GM19463 (cell line): ENCODE measurements around the gene EVPLL.
"Not testable (repeated sequence)": the region's sequence is repeated elsewhere in the genome, so short reads cannot be mapped to it uniquely, and the experiment has no call there.

ENCODE experiments used
- ATAC-seq: cut with Tn5 transposase; IDR thresholded peaks from one replicate; pipeline ENCODE4 v1.9.1; 2021; ENCODE audit warnings: mild to moderate bottlenecking, moderate library complexity; ENCODE audit not compliant: unreplicated experiment

The EVPLL gene

GRCh38 chr17:18378614-18379013 lies 1.0 kb downstream of the EVPLL start:
- not testable (repeated sequence) for ATAC-seq

GRCh38 chr17:18379246-18380146 lies 1.9 kb downstream of the EVPLL start:
- no peak for ATAC-seq

GRCh38 chr17:18380471-18381157 lies 3.0 kb downstream of the EVPLL start:
- ATAC-seq = no peak

- no peak for ATAC-seq
Measured at GRCh38 chr17:18381158-18381952, 3.8 kb downstream of the EVPLL start.

- no peak for ATAC-seq
Measured at GRCh38 chr17:18381953-18382245, 4.3 kb downstream of the EVPLL start.

GRCh38 chr17:18382441-18383078 lies 5.0 kb downstream of the EVPLL start:
- no peak for ATAC-seq

GRCh38 chr17:18383079-18383481 lies 5.5 kb downstream of the EVPLL start:
- ATAC-seq = not testable (repeated sequence)

GRCh38 chr17:18384271-18384670 lies 6.7 kb downstream of the EVPLL start:
- not testable (repeated sequence) for ATAC-seq

GRCh38 chr17:18387583-18387982 lies 10.0 kb downstream of the EVPLL start:
- ATAC-seq = not testable (repeated sequence)

- not testable (repeated sequence) for ATAC-seq
Measured at GRCh38 chr17:18388266-18388665, 10.7 kb downstream of the EVPLL start.

GRCh38 chr17:18388728-18389127 lies 11.2 kb downstream of the EVPLL start:
- ATAC-seq = not testable (repeated sequence)

- ATAC-seq = not testable (repeated sequence)
Measured at GRCh38 chr17:18401872-18402590, 24.5 kb downstream of the EVPLL start.

- ATAC-seq = not testable (repeated sequence)
Measured at GRCh38 chr17:18403166-18403565, 25.6 kb downstream of the EVPLL start.

- ATAC-seq = peak; percentile 79
Measured at GRCh38 chr17:18403604-18404003, 26.0 kb downstream of the EVPLL start.

- ATAC-seq = not testable (repeated sequence)
Measured at GRCh38 chr17:18408906-18409305, 31.3 kb downstream of the EVPLL start.

GRCh38 chr17:18409321-18409720 lies 31.7 kb downstream of the EVPLL start:
- not testable (repeated sequence) for ATAC-seq

GRCh38 chr17:18410736-18411135 lies 33.2 kb downstream of the EVPLL start:
- ATAC-seq = not testable (repeated sequence)

- ATAC-seq = not testable (repeated sequence)
Measured at GRCh38 chr17:18411377-18411864, 33.8 kb downstream of the EVPLL start.

GRCh38 chr17:18412001-18412538 lies 34.5 kb downstream of the EVPLL start:
- not testable (repeated sequence) for ATAC-seq

- not testable (repeated sequence) for ATAC-seq
Measured at GRCh38 chr17:18421521-18421920, 43.9 kb downstream of the EVPLL start.
